HepG2 (cell line): Measurements from ENCODE around the gene WDR43. TPM values are rescaled to one million over a fixed set of nuclear protein-coding genes. Genes with fewer than 3 reads are reported as not detected.

ENCODE experiments used
- ATAC-seq: fragments of 200-7000 bp; cut with Tn5 transposase; 3 replicates; pipeline ENCODE4 v1.9.1; 2020; ENCODE audit warnings: mild to moderate bottlenecking, moderate library complexity
- BruUV-seq: library from RNA; stranded (reverse); fragments of 400-500 nt; replicated peaks from 2 replicates; lab custom pipeline; 2021; lab: Mats Ljungman, UMichigan
- CTCF ChIA-PET: fragments of 300-600 bp; formaldehyde crosslinking; extraction: SDS; loops from one replicate; lab custom pipeline; 2021; ENCODE audit warnings: low total read pairs, inconsistent platforms, low intra/inter-chr PET ratio; lab: Yijun Ruan, JAX
- POLR2A ChIA-PET: fragments of 350-600 bp; sonication (Branson Sonifier 250); formaldehyde crosslinking; loops from one replicate; lab custom pipeline; 2020; ENCODE audit warnings: antibody characterized with exemption, inconsistent platforms; lab: Yijun Ruan, JAX
- DNase-seq: peaks from one replicate; pipeline ENCODE4 v3.0.0-alpha.2; 2015; ENCODE audit warnings: low spot score
- FAIRE-seq: peaks from 3 replicates; lab custom pipeline; 2011; peaks lifted over from hg19 to GRCh38; lab: Jason Lieb, UNC
- H2AFZ ChIP-seq: one replicate; pipeline ENCODE4 v1.6.1; 2011; ENCODE audit warnings: low read length, inconsistent platforms
- H3K27ac ChIP-seq: fragments of 300-600 bp; 3 replicates; pipeline ENCODE4 v1.8.0; 2011; ENCODE audit warnings: mixed run types, mild to moderate bottlenecking, mixed read lengths, low read length, inconsistent platforms; ENCODE audit not compliant: insufficient read depth; ENCODE audit errors: extremely low read length
- H3K27me3 ChIP-seq, 2 experiments: fragments of 200-600 bp in 1 of 2; 2 replicates in 1 of 2; 3 replicates in 1 of 2; pipeline versions ENCODE4 v1.6.0 to v1.8.0; 2011; ENCODE audit warnings: low read length in 2 of 2, mild to moderate bottlenecking in 2 of 2, moderate library complexity in 2 of 2, inconsistent platforms in 1 of 2; ENCODE audit not compliant: insufficient read depth in 2 of 2, control insufficient read depth in 1 of 2
- H3K36me3 ChIP-seq, 2 experiments: fragments of 200-600 bp in 1 of 2; replicated peaks in 1 of 2; 2 replicates in 1 of 2; 3 replicates in 1 of 2; pipeline versions ENCODE4 v1.5.1 to v1.8.0; 2011; ENCODE audit warnings: low read length in 2 of 2, inconsistent platforms in 1 of 2; ENCODE audit not compliant: insufficient read depth in 2 of 2, control insufficient read depth in 1 of 2
- H3K4me1 ChIP-seq: 2 replicates; pipeline ENCODE4 v1.5.1; 2012; ENCODE audit warnings: low read length, inconsistent platforms; ENCODE audit not compliant: insufficient read depth
- H3K4me2 ChIP-seq: 2 replicates; pipeline ENCODE4 v1.6.0; 2011; ENCODE audit warnings: low read depth, low read length, inconsistent platforms
- H3K4me3 ChIP-seq, 3 experiments: fragments of 200-600 bp in 1 of 3; sonication (generic), shearing (Covaris generic) in 1 of 3; replicated peaks in 1 of 3; 2 replicates each; pipeline ENCODE4 v1.5.1; 2011 to 2016; ENCODE audit warnings: low read length in 3 of 3, inconsistent platforms in 2 of 3, low read depth in 2 of 3, mild to moderate bottlenecking in 2 of 3, control low read depth in 1 of 3, mixed read lengths in 1 of 3; ENCODE audit not compliant: insufficient read depth in 1 of 3
- H3K79me2 ChIP-seq: one replicate; pipeline ENCODE4 v1.6.1; 2011; ENCODE audit warnings: low read length, inconsistent platforms; ENCODE audit not compliant: insufficient read depth
- H3K9ac ChIP-seq: 2 replicates; pipeline ENCODE4 v1.6.0; 2011; ENCODE audit warnings: mild to moderate bottlenecking, low read depth, low read length, inconsistent platforms; ENCODE audit not compliant: insufficient read depth
- H3K9me3 ChIP-seq: 2 replicates; pipeline ENCODE4 v1.5.1; 2012; ENCODE audit warnings: mild to moderate bottlenecking, low read length
- H4K20me1 ChIP-seq: 2 replicates; pipeline ENCODE4 v1.6.0; 2011; ENCODE audit warnings: inconsistent platforms, mild to moderate bottlenecking, low read length, moderate library complexity; ENCODE audit not compliant: insufficient read depth
- ATF6 ChIP-seq: sonication (generic); formaldehyde crosslinking; conservative IDR thresholded peaks from 2 replicates; pipeline ENCODE4 v1.4.0; 2020; ENCODE audit warnings: missing genetic modification reagents
- ETS1 ChIP-seq: sonication (generic); formaldehyde crosslinking; IDR thresholded peaks from 2 replicates; pipeline ENCODE4 v1.4.0; 2020; ENCODE audit warnings: missing genetic modification reagents
- HOXA5 ChIP-seq: sonication (generic); formaldehyde crosslinking; IDR thresholded peaks from 2 replicates; pipeline ENCODE4 v1.4.0; 2020; ENCODE audit warnings: missing genetic modification reagents
- JUNB ChIP-seq: sonication (generic); formaldehyde crosslinking; IDR thresholded peaks from 2 replicates; pipeline ENCODE4 v1.8.0; 2022; ENCODE audit warnings: missing genetic modification reagents, mild to moderate bottlenecking, borderline replicate concordance
- KLF11 ChIP-seq: IDR thresholded peaks from 2 replicates; pipeline ENCODE4 v1.6.1; 2016; ENCODE audit warnings: missing compliant biosample characterization
- NCOR1 ChIP-seq: fragments of 200-600 bp; sonication (generic); IDR thresholded peaks from 2 replicates; pipeline ENCODE4 v1.7.0; 2017; ENCODE audit warnings: antibody characterized with exemption, low read length, borderline replicate concordance
- NR2F6 ChIP-seq, 2 experiments: IDR thresholded peaks; 2 replicates each; pipeline ENCODE4 v1.6.1; 2016; ENCODE audit warnings: antibody characterized with exemption in 1 of 2, mild to moderate bottlenecking in 1 of 2
- PAWR ChIP-seq: sonication (generic); formaldehyde crosslinking; IDR thresholded peaks from 2 replicates; pipeline ENCODE4 v1.4.0; 2020; ENCODE audit warnings: missing genetic modification reagents, mild to moderate bottlenecking, borderline replicate concordance
- SALL2 ChIP-seq: sonication (generic); formaldehyde crosslinking; IDR thresholded peaks from 2 replicates; pipeline ENCODE4 v1.8.1; 2023; ENCODE audit warnings: mild to moderate bottlenecking, missing genetic modification reagents, inconsistent platforms
- SAP130 ChIP-seq: IDR thresholded peaks from 2 replicates; pipeline ENCODE4 v1.6.1; 2016; ENCODE audit warnings: low read depth
- SETDB1 ChIP-seq: sonication (generic); formaldehyde crosslinking; IDR thresholded peaks from 2 replicates; pipeline ENCODE4 v1.5.1; 2020; ENCODE audit warnings: missing genetic modification reagents, mild to moderate bottlenecking, borderline replicate concordance
- XBP1 ChIP-seq: sonication (generic); formaldehyde crosslinking; IDR thresholded peaks from 2 replicates; pipeline ENCODE4 v1.5.0; 2020; ENCODE audit warnings: missing genetic modification reagents
- ZKSCAN1 ChIP-seq: fragments of 150-350 bp; IDR thresholded peaks from 2 replicates; pipeline ENCODE4 v1.6.1; 2014; ENCODE audit warnings: low read length
- ZKSCAN8 ChIP-seq: IDR thresholded peaks from 2 replicates; pipeline ENCODE4 v1.6.1; 2016; ENCODE audit warnings: borderline replicate concordance, missing genetic modification reagents, missing compliant biosample characterization
- ZNF235 ChIP-seq: sonication (generic); formaldehyde crosslinking; IDR thresholded peaks from 2 replicates; pipeline ENCODE4 v1.8.1; 2023; ENCODE audit warnings: mild to moderate bottlenecking, missing genetic modification reagents, borderline replicate concordance
- ZNF256 ChIP-seq: sonication (generic); formaldehyde crosslinking; conservative IDR thresholded peaks from 2 replicates; pipeline ENCODE4 v1.4.0; 2020; ENCODE audit warnings: missing genetic modification reagents
- ZNF292 ChIP-seq: sonication (generic); formaldehyde crosslinking; IDR thresholded peaks from 2 replicates; pipeline ENCODE4 v1.8.1; 2022; ENCODE audit warnings: mild to moderate bottlenecking, low read depth, missing genetic modification reagents, borderline replicate concordance
- ZNF883 ChIP-seq: sonication (generic); formaldehyde crosslinking; IDR thresholded peaks from 2 replicates; pipeline ENCODE4 v1.5.1; 2020; ENCODE audit warnings: mild to moderate bottlenecking, missing genetic modification reagents; ENCODE audit errors: not compliant biosample characterization
- WGBS: methylation state at CpG from one replicate; pipeline ENCODE4 v1.1.6; 2017; ENCODE audit warnings: low lambda C conversion rate; 5-methylcytosine and 5-hydroxymethylcytosine counted together
- in situ Hi-C: cut with HindIII; loops from 2 replicates; pipeline ENCODE4 v1.10.0; 2017; ENCODE audit warnings: low pct_unique_long_range_greater_than_20kb; ENCODE audit not compliant: extremely low pct_ligation_motif_present
- intact Hi-C: fragments of 100-400 bp; cut with micrococcal nuclease; formaldehyde crosslinking; loops from one replicate; pipeline ENCODE4 v1.10.0; 2022; ENCODE audit not compliant: unreplicated experiment
- polyA plus RNA-seq, 8 experiments: library from polyadenylated mRNA; depleted of rRNA in 3 of 8; stranded (reverse) in 7 of 8; unstranded in 1 of 8; fragments of >200 nt; fragmentation: Illumina TruSeq in 4 of 8; extraction: Trizol in 4 of 8; gene quantifications; 2 replicates each; pipeline versions ENCODE4 v1.2.1 to v1.2.3, GENCODE V29; 2011 to 2016; ENCODE audit warnings: low read depth in 4 of 8, missing spikeins in 1 of 8, mixed read lengths in 1 of 8; ENCODE audit not compliant: insufficient read depth in 1 of 8
- total RNA-seq, 5 experiments: library from RNA; depleted of rRNA; stranded (reverse); fragments of >200 nt; fragmentation: Illumina TruSeq; extraction: Trizol; gene quantifications; 2 replicates each; pipeline ENCODE4 v1.2.3, GENCODE V29; 2016; ENCODE audit warnings: low read depth in 1 of 5

Gene WDR43
- total and polyA plus RNA-seq, 2 of the 13 experiments (the other 11 are each of a cell fraction or from before 2014, with no cell fraction given): 121 to 167 TPM

- no peaks in the 10 kb centered on the region for H4K20me1 ChIP-seq
- intact Hi-C loops (no loop called here), in situ Hi-C loops (loop anchor here (25.0 kb wide), 1 partner anchor 1102 kb away; no protein-coding TSS in a partner anchor)
- H2AFZ ChIP-seq: no peak overlapping the region
- no peaks in the 10 kb centered on the region for H3K9me3 ChIP-seq
- H3K27ac ChIP-seq: no peak overlapping the region
- CTCF ChIA-PET: interaction anchor here (1.9 kb wide), 1 partner anchor 236 kb away, joined by 8 read pairs; no protein-coding TSS in a partner anchor
- no peak for TF ChIP-seq ZKSCAN1
- no peak for TF ChIP-seq SAP130 (CRISPR knock-in tag)
- TF ChIP-seq ZNF256 (CRISPR knock-in tag): no peak
- no peak for TF ChIP-seq JUNB (CRISPR knock-in tag)
- no peak for TF ChIP-seq NR2F6 (IDR thresholded peaks at IDR 0.05)
- TF ChIP-seq NR2F6 (CRISPR knock-in tag; IDR thresholded peaks at IDR 0.05): no peak
- no peak for TF ChIP-seq XBP1 (CRISPR knock-in tag)
- no peak for TF ChIP-seq ATF6 (CRISPR knock-in tag)
- TF ChIP-seq ZKSCAN8 (CRISPR knock-in tag): no peak
- TF ChIP-seq KLF11: no peak
- no peak for TF ChIP-seq NCOR1
- TF ChIP-seq PAWR: no peak
- TF ChIP-seq ZNF235: no peak
- no peak for TF ChIP-seq SETDB1 (CRISPR knock-in tag)
- no peak for TF ChIP-seq HOXA5 (CRISPR knock-in tag)
- TF ChIP-seq ETS1 (CRISPR knock-in tag): no peak
- no peak for TF ChIP-seq ZNF883 (CRISPR knock-in tag)
- TF ChIP-seq ZNF292: no peak
- no peak for TF ChIP-seq SALL2
- TF ChIP-seq, all 625 proteins: peak for 0
- ATAC-seq: no peak
- H3K4me3 ChIP-seq: no peak overlapping the region
- no peak for FAIRE-seq
- H3K9ac ChIP-seq: no peak overlapping the region
- H3K79me2 ChIP-seq: no peaks in the 10 kb centered on the region
- H3K4me1 ChIP-seq: peaks cover 14% of the 10 kb centered on the region
- BruUV-seq: no TSS peak
- POLR2A ChIA-PET: no interaction called here
- H3K4me2 ChIP-seq: no peak overlapping the region
- no peaks in the 10 kb centered on the region for H3K36me3 ChIP-seq
- H3K27me3 ChIP-seq: peaks cover 0 to 8% of the 10 kb centered on the region in 2 experiments; a peak in 3 of 5 replicates
- DNase-seq: no peak
- WGBS: 9% methylated on average over 5 of the region's 5 CpGs
Measured at GRCh38 chr2:28960401-28960800, 65.9 kb downstream of the WDR43 start.
